ENCODE data around the gene COPS7A.

The COPS7A gene, protein sequence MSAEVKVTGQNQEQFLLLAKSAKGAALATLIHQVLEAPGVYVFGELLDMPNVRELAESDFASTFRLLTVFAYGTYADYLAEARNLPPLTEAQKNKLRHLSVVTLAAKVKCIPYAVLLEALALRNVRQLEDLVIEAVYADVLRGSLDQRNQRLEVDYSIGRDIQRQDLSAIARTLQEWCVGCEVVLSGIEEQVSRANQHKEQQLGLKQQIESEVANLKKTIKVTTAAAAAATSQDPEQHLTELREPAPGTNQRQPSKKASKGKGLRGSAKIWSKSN

GRCh38 chr12:6723607-6724408 lies at the start of gene COPS7A:
TSS of gene COPS7A (plus strand) at chr12:6724046. CDS start at chr12:6724657, 611 bp downstream.
- FAIRE-seq, result peak; percentile 55

DNA sequence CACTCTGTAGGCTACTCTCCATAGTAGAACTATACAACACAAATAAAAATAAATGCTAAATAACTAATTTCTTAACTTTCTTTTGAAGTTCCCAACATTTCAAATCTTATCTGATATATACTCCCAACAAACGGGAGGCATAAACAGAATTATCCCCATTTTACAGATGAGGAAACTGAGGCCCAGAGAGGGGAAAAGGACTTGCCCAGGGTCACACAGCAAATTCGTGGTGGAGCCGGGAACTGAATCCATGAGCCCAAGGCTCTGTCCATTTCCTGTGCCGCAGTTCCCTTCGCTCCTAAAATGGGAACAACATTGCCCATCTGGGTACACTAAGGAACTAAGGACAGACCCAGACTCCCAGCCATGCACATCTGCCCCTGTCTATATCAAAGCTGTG lies 46.9 kb upstream of the COPS7A start:
- FAIRE-seq, result no peak

DNA sequence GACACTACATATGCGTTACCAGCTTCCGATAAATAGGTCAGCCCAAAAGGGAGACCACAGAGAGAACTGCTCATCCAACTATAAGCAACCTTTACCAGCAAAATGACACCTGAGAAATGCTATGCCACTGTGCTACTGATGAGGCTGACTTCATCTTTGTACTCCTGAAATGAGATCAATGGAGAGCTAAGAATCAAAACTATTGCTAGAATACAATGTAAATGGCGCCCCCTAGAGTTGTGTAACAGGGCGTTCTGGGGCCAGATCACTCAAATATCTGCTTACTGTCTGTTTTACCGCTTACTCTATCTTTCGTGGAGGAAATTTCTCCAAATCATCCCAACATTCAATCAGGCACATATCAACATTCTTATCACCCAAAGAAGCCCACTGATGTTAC lies 39.2 kb upstream of the COPS7A start:
- FAIRE-seq, result no peak

DNA sequence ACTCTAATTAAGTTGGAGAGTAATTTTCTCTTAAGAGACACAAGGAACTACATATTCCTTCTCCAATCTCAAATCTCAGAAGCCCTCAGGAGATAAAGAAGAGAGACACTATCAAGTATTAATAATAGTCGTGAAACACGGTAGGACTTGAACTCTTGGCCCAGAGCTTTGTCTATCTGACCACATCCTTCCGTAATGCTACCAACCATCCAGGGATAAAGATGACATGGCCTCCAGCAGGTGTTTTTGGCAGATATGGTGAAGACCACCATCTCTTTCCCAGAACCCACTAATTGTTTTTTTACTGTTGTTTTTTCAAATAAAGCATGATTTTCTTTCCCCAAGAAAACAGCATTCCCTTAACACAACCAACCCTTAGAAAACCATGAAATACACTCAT lies 38.0 kb upstream of the COPS7A start:
- no peak for FAIRE-seq

GRCh38 chr12:6688543-6688998 lies 35.3 kb upstream of the COPS7A start:
- no peak for FAIRE-seq

DNA sequence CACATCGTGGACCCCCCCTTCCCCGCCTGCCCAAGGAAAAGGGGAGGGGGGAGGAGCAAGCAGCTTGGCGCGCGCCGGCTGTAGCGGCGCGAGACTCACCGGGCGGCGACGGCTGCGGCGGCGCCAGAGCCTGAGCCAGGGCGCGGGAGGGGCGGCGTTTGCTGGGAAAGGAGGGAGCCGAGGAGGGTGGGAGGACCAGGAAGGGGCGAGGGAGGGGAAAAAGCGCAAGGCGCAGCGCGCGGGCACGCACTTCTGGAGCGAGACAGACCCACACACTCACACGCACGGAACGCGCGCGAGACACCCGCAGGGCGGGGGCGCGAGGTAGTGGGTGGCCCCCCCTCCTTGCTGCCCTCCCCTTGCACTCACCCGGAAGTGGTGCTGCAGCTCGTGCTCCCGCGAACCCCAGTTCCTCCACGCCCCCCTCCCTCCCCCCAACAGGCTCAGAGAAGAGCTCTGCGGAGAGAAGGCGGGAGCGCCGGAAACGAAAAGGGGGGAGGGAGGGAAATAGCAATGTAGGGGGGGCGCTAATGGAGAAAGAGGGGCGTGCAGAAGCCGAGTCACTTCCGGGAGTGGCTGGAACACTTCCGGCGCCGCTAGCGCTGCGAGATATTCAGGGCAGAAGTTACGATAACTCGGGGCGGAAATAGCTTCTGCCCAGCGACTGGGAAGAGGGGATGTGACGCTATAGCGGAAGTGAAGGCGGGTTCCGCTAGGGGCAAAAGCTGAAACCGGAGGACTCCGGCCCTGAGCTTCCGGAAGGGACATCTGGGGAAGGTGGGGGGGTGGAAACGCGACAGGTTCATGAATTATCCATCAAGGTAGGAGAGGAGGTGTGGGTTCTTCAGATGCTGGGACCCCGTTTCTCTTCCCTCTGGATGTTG lies 34.6 kb upstream of the COPS7A start, which contains the start of gene ZNF384:
Gene ZNF384 (minus strand): TSS at position 377 of the 884 bp plus-strand sequence. CDS start 9,855 bp downstream, outside the sequence.
- FAIRE-seq, result peak; percentile 60

DNA sequence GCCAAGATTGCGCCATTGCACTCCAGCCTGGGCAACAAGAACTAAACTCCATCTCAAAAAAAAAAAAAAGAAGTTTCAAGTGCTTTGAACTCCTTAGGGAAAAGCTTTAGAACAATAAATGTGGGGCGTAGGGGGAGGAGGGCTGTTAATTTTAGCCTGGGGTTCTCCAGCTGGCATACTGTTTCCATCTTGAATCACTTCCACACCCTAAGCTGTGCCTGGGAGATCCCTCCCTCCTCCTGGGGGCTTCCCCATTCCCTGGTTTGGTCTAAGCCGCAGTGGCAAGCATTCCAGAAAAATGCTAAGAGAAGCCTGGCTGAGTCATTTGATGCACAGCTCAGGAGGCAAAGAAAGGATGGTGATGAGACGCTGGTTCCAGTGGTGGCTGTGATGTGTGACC lies 32.4 kb upstream of the COPS7A start:
- FAIRE-seq, result no peak

DNA sequence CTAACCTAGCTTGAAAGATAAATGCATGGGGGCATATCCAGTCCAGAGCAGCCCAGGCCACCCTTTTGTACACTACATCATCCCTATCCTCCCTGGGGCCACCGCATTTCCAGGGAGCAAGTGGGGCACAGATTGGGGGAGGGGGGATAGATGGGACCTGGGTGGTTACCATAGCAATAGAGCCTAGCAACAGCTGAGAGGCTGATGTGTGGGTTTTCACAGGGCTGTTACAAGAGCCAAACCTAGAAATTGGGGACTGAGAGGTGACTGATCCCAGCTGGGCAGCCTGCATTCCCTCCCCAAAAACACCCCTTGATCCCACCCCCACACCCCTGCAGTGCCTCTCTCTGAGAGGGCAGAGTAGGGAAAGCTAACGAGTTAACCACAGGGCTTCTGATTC lies 31.0 kb upstream of the COPS7A start:
- no peak for FAIRE-seq

DNA sequence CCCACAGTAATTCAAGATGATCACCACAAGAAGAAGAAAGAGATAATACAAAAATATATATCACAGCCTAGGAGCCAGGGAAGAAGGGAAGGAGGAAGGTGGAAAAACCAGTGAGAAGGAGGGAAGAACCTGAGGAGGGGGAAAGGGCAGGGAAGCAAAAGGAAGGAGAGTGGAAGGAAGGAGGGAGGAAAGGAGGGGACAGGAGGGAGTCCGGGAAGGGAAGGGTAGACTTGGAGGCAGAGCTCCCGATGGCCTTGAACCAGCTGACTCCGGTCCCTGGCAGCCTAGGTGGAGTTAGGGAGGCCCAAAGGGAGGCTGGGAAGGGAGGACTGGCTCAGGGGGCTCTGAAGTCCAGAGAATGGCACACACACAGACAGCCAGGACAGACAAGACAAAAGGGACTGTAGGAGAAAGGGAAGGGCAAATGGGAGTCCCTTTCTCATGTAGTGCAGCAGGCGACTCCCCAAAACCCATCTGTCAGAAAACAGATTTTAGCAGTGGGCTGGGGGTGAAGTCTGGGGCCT lies 30.0 kb upstream of the COPS7A start:
- no peak for FAIRE-seq

- FAIRE-seq, result no peak
These were observed 29.1 kb upstream of the COPS7A start for GRCh38 chr12:6694701-6695100.

DNA sequence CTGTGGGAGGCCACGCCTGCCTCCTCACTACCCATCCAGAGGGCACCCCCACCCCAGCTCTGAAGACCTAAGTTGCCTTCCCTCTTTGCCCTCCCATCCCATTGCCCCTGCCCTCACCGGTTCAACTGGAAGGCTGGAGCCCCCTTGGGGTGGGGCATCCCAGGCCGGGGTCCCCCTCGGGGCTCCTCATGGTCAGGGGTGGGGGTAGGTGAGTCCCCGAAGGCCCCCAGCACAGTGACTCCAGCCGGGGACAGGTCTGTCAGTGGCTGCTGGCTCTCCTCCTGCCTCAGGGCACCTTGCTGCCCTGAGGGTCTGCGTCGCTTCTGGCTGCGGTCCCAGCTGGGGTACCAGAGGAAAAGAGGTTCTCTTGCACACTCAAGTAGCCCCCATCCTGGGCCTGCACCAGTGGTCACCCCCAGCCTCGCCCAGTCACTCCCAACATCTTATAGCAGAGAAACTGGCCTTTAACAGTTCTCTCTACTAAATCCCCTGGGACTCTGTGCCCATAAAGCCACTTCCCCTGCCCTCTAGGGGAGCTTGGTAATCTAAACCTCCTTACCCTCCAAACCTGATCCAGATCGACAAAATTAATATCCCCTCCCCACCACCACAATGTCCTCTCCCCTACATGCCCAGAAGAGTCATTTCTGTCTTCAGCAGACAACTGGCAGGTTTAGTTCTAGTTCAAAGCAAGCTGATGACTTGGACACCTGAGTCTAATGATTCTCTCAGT lies 28.4 kb upstream of the COPS7A start:
- FAIRE-seq, result no peak

GRCh38 chr12:6696690-6697583 lies 26.9 kb upstream of the COPS7A start:
- no peak for FAIRE-seq

DNA sequence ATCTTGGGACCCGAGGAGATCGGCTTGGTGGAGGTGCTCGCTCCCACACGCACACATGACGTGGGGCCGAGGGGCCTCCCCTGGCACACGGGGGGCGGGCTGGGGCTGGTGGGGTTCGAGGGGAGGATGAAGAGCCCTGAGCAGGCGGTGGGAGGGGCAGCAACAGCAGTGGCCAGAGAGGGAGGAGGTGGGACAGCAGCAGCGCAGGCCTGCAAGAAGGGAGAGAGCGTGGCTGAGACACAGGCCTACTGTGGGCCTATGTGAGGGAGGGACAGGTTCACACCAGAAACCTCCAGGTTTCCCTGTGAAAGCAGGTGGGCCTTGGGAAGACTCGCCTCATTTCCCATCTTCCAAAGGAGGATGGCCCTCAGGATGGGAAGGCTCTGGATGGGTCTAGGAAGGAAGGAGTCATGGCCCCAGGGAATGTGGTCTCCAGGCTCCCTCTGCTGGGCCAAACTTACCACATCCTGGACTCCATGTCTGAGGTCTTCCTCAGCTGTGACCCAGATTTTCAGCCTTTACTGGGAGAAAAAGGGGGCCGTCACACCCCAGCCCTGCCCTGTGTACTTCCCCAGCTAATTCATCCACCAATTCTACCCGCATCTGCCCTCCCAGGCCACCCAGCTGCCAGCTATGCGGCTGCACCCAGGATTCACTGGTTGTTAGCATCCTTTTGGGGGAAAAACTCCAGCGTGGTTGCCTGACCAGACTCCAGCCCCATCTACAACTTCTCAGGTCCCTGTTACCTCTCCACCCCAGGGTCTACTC lies 26.1 kb upstream of the COPS7A start:
- no peak for FAIRE-seq

DNA sequence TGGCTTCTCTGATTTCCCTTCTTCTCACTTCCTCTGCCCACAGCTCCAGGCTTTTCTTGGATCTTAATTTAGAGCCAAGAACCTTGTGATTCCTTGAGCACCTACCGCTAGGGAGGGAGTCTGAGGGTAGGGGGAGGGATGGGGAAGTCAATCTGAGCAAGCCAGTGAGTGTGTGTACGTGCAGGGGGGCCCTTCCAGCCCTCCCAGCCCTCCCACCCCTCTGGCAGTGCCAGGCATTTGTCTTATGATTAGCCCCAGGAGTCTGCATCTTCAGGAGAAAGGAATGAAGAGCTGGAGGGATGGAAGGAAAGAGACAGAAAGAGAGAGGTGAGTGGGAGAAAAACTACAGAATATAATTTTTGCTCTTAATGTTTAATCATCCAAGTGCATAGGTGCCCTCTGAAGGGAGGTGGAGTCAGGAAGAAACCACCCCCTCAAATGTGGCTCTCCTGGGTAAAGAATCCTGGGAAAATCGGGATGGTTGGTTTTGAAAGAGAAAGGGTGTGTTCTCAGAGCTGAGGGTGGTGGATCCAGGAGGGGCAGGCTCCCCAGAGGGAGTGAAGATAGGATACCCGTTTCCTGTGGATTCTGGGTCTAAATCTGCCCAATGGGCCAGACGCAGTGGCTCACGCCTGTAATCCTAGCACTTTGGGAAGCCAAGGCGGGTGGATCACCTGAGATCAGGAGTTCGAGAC lies 25.3 kb upstream of the COPS7A start:
- no peak for FAIRE-seq

DNA sequence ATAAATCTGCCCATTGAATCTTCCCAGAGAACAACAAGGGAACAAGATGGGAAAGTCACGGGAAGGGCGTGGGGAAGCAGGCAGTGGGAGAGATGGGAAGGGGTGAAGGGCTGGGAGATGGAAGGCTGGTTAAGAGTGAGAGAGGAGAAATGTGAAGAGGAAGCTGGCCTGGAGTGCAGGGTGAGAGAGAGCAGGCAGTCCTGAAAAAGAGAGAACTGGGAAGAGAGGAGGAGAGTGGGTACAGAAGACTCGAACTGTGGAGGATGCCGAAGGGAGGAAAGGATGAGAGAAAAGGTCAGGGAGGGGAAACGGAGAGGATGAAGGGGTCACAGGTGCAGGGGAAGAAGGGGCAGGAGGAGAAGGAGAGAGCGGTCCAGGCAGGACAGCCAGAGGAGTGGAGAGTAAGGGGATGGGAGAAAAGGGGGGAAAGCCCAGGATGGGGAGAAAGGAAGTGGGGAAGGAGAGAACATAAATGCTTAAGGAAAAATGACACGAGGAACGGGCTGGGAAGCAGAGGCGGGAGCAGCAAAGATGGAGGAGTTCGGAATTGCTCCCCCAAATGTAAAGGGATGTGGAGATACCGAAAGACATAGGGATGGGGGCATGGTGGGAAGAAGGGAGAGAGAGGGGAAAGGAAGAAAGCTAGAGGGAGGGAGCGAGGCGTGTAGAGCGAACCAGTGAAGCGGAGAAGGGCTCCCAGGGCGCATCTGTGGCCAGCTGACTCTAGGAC lies 24.4 kb upstream of the COPS7A start:
- FAIRE-seq, result no peak

DNA sequence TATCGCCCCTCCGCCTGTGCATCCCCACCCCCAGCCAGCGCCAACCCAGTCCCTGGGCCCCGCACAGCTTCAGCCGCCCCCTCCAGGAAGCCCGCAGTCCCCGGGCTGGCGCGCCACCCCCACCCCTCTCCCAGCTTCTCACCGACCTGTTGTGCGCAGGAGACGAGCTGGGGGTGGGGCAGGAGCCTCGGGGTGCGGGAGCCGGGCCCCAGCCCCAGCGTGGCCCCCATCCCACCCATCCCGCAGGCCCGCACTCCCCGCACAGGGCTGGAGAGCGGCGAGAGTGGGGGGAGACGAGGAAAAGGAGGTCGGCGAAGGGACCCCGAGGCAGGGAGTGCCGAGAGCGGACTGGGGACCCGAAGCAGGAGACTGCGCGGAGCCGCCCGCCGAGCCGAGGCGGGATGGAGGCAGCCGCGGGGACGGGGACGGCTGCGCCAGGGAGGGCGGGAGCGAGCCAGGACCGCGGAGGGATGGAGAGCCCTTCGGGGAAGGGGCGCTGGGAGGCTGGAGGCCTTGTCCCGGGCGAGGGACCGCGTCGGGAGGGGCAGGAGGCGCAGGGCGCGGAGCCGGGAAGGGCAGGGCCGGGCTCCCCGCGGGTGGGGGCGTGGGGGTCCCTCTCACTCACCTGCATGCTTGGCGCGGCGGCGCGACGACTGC lies 23.7 kb upstream of the COPS7A start:
- FAIRE-seq, result no peak

DNA sequence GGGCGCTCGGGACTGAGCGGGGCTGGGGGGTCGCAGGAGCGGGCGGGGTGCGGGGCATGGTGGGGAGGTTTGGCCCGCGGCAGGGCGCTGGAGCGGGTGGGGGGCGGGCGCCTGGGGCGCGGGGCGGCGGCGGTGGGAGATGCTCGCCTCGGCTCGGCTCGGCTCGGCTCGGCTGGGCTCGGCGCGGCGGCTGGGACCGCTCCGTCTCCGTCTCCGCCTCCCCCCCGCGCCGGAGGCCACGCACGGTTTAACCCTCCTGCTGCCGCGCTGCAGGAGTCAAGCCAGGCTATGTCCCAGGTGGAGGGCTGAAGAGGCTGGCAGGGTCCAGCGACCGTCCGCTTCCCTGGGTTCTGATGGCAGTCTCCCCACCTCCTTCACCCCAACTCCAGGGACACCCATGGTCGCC lies 23.2 kb upstream of the COPS7A start, which contains the start of gene PIANP:
Gene PIANP (minus strand): TSS at position 170 of the 406 bp plus-strand sequence. CDS start 2,754 bp downstream, outside the sequence.
- no peak for FAIRE-seq

All from colon (tissue), 2 donors.